ENCODE data around the gene STK32B. TPM values are rescaled to one million over a fixed set of nuclear protein-coding genes. Genes with fewer than 3 reads are reported as not detected.

STK32B gene
- total RNA-seq, 3 donors from 2014 or later, result 2.2 to 5.0 (median 4.6) TPM

- H3K36me3 ChIP-seq, result no peaks in the 10 kb centered on the region
- no peak for DNase-seq (ENCODE audit: low spot score in 2 of 2)
- no peak overlapping the region for H3K4me3 ChIP-seq
- no peaks in the 10 kb centered on the region for H3K9me3 ChIP-seq
- no peak overlapping the region for H3K27ac ChIP-seq
- intact Hi-C loops (cut with DNase I; ENCODE audit: low total_unique reads), result no loop called here
- no peaks in the 10 kb centered on the region for H3K4me1 ChIP-seq
- TF ChIP-seq POLR2AphosphoS5 (IDR thresholded peaks at IDR 0.05) (no peak), POLR2A (IDR thresholded peaks at IDR 0.05) (no peak), CTCF (IDR thresholded peaks at IDR 0.05) (no peak)
- no peaks in the 10 kb centered on the region for H3K27me3 ChIP-seq
These were observed 460.5 kb downstream of the STK32B start for GRCh38 chr4:5511791-5512190.

- Histone ChIP-seq H3K27ac (no peak overlapping the region), H3K4me1 (no peaks in the 10 kb centered on the region), H3K36me3 (no peaks in the 10 kb centered on the region), H3K4me3 (no peak overlapping the region), H3K27me3 (no peaks in the 10 kb centered on the region), H3K9me3 (no peaks in the 10 kb centered on the region)
- intact Hi-C loops (cut with DNase I; ENCODE audit: low total_unique reads), result no loop called here
- DNase-seq (ENCODE audit: low spot score in 2 of 2), result no peak
- no peak for TF ChIP-seq CTCF (IDR thresholded peaks at IDR 0.05)
- no peak for TF ChIP-seq POLR2AphosphoS5 (IDR thresholded peaks at IDR 0.05)
- no peak for TF ChIP-seq POLR2A (IDR thresholded peaks at IDR 0.05)
These were observed 464.4 kb downstream of the STK32B start for GRCh38 chr4:5515646-5516045.

DNA sequence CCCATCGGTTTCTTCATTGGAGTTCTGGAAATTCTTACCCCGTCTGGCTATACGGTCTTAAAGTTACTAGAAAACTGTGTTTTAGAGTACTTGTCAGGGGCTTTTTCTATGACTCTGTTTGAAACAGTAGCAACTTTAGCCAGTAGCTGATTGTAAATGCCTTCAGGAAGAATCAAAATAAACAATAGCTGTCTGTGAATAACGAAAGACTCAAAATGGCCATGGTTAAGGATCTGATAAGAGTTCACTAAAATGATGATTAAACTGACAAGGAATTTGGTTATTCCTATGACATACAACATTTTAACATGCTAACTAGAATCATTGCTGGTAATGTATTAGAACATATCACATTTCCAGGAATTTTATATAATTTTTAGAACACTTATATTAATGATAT, 466.1 kb downstream of the STK32B start:
- Histone ChIP-seq H3K4me1 (no peaks in the 10 kb centered on the region), H3K27ac (no peak overlapping the region), H3K9me3 (no peaks in the 10 kb centered on the region), H3K36me3 (no peaks in the 10 kb centered on the region), H3K4me3 (no peak overlapping the region), H3K27me3 (no peaks in the 10 kb centered on the region)
- DNase-seq (ENCODE audit: low spot score in 2 of 2), result no peak
- TF ChIP-seq POLR2A (IDR thresholded peaks at IDR 0.05), result no peak
- intact Hi-C loops (cut with DNase I; ENCODE audit: low total_unique reads), result no loop called here

GRCh38 chr4:5524446-5525299, 473.4 kb downstream of the STK32B start:
- TF ChIP-seq POLR2A (IDR thresholded peaks at IDR 0.05) (no peak), POLR2AphosphoS5 (IDR thresholded peaks at IDR 0.05) (peak in 2 of 3 donors; percentile 31 to 37)
- Histone ChIP-seq H3K27ac (peak overlapping the region; percentile 69 to 70), H3K36me3 (no peaks in the 10 kb centered on the region), H3K4me1 (peaks cover 0 to 5% of the 10 kb centered on the region in 2 donors), H3K27me3 (no peaks in the 10 kb centered on the region), H3K4me3 (no peak overlapping the region), H3K9me3 (no peaks in the 10 kb centered on the region)
- intact Hi-C loops (cut with DNase I; ENCODE audit: low total_unique reads), result no loop called here
- peak; percentile 60 to 81 for DNase-seq (ENCODE audit: low spot score in 2 of 2)

DNA sequence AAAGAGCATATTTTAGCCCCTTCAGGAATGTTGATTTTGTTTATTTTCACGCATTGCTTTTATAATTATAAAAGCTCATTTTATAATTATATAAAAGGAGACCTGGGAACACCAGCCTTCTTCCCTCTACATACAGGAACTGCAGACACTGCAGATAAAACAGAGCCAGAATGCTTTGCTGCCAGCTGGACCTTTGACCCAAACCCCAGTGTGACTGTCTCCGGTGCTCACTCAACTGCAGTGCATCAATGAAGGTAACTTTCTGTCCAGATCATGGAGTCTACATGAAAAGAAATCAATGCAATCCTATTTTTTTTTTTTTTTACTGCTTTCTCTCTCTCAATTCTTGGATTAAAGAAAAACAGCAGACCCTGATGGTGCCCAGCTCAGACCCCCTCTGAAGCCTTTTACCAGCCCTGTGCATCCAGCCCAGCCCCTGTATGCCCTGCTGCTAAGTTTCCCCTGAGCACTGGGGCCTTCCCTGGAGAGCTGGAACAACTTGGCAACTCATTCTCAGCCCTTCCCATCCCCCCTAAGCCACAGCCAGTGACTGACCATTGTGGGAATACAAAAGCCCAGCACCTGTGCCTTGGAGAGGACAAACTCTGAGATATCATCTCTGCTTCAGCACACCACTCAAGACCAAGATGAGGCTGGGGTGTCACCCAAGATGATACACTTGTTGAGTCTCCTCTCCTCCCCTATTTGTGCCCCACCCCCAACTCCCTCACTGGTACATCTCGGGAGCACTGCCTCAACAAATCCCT, 475.0 kb downstream of the STK32B start:
- peaks cover 0 to 5% of the 10 kb centered on the region in 2 donors for H3K4me1 ChIP-seq
- H3K27ac ChIP-seq, result no peak overlapping the region
- intact Hi-C loops (cut with DNase I; ENCODE audit: low total_unique reads), result no loop called here
- no peak for DNase-seq (ENCODE audit: low spot score in 2 of 2)
- H3K36me3 ChIP-seq, result no peaks in the 10 kb centered on the region
- H3K4me3 ChIP-seq, result no peak overlapping the region
- no peaks in the 10 kb centered on the region for H3K9me3 ChIP-seq
- H3K27me3 ChIP-seq, result no peaks in the 10 kb centered on the region
- TF ChIP-seq CTCF (IDR thresholded peaks at IDR 0.05) (no peak), POLR2AphosphoS5 (IDR thresholded peaks at IDR 0.05) (no peak), POLR2A (IDR thresholded peaks at IDR 0.05) (no peak)

GRCh38 chr4:5527211-5527610, 475.9 kb downstream of the STK32B start:
- peaks cover 0 to 5% of the 10 kb centered on the region in 2 donors for H3K4me1 ChIP-seq
- H3K4me3 ChIP-seq, result no peak overlapping the region
- intact Hi-C loops (cut with DNase I; ENCODE audit: low total_unique reads), result no loop called here
- H3K27me3 ChIP-seq, result no peaks in the 10 kb centered on the region
- no peak overlapping the region for H3K27ac ChIP-seq
- DNase-seq (ENCODE audit: low spot score in 2 of 2), result no peak
- TF ChIP-seq CTCF (IDR thresholded peaks at IDR 0.05) (no peak), POLR2AphosphoS5 (IDR thresholded peaks at IDR 0.05) (no peak), POLR2A (IDR thresholded peaks at IDR 0.05) (no peak)
- H3K36me3 ChIP-seq, result no peaks in the 10 kb centered on the region
- no peaks in the 10 kb centered on the region for H3K9me3 ChIP-seq
